HL-60/S4 treated with retinoic acid at 250 ng/mL for 4 days and 3 days (cell line): ENCODE data around the gene ABCC9.

Experiments
- in situ Hi-C: fragments of 300-500 bp; cut with MboI; formaldehyde crosslinking; loops from 2 replicates; pipeline ENCODE4 v1.7.0; 2022; ENCODE audit warnings: low sequenced_read_pairs

The ABCC9 gene

DNA sequence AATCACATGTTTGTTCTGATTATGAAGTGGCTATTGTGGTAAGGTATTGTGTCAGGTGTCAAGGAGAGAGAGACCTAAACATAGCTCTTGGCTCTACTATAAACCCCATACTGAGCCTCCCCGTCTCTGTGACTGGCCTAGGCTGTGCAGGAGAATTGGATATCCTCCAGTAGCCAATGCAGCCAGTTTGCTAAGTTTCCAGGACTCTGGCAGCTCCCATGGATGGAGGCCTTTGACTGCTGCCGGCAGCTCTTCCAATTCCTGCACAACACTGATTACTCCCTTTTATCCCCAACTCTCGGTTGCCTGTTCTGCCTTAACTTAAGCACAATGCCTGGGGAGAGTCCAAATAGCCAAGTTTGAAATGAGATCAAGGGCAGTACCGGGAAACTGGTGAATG is 59.3 kb downstream of the ABCC9 start:
- in situ Hi-C loops: no loop called here

DNA sequence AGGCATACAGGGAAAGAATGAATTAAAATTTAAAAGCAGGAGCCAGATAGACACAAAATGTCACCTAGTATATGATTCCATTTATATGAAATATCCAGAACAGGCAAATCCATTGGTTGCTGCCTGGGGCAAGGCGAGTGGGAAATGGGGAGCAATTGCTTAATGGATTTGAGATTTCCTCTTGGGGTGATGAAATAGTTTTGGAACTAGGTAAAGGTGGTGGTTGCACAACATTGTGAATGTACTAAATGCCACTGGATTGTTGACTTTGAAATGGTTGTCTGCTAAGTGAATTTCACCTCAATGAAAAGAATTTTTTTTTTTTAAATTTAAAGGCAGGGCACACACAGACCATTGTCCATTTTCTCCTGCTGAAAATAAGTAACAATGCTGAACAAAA is 61.9 kb downstream of the ABCC9 start:
- in situ Hi-C loops: no loop called here

DNA sequence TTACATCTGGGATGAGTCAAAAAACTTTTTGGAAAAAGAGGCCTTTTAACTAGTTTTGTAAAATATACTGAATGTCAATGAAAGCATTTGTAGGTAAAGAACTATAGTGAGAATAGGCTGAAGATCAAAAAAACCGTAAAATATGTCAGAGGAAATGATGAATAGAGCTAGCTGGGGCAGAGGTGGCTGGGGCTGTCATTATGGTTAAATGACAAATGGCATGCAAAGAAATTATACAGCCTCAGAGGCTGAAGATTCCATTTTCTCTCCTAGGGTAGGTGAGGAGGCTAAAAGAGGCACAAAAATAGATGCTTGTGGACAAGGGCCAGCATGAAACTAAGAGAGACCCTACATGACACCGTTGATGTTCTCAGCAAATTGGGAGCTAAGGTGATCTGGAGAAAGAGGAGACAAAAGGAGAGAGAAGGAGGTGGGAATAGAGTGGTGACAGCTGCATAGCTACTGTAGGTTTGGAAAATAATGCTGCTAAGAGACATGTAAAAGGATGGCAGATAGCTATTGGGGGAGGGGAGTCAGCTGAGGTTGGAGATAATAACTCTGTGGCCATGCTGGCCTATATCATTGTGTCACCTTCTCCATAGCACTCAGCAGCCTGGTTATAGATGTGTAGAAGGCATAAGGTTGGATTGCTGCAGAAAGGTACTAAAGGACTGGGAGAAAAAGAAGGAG is 63.8 kb downstream of the ABCC9 start:
- in situ Hi-C loops: no loop called here

DNA sequence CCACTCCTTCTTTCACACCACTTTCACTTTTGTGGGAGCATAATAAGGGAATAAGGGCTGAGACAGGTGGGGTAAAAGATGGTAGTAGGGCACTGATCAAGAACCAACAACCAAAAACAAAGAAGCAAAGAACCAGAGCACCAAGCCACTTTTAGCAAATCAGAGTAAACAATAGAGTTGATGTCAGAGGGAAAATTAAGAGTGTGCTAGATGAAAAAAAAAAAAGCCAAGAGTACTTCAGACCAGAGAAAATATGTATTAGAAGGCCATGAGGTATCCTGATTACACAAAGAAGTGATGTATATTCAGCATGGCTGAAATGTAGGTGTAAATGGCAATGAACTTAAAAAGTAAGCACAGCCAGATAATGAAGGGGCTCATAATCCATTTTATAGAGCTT is 75.4 kb downstream of the ABCC9 start:
- in situ Hi-C loops: no loop called here

DNA sequence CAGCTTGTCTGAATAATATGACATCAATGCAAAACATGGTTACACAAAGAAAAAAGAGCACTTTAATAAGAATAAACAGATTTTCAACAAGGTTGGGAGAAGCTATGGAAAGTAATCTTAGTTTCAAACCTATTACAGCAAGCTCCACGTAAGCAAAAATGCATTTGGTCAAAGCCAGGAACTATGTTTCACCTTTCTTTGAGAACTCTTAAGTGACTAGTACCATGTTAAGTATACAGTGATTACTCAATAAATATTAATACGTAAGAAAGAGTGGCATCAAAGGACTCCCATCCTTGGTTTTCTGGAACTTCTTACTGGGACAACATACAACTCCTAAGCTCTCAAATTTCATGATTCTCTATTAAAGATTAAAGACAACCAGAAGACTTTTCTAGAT is 80.7 kb downstream of the ABCC9 start:
- in situ Hi-C loops: no loop called here

DNA sequence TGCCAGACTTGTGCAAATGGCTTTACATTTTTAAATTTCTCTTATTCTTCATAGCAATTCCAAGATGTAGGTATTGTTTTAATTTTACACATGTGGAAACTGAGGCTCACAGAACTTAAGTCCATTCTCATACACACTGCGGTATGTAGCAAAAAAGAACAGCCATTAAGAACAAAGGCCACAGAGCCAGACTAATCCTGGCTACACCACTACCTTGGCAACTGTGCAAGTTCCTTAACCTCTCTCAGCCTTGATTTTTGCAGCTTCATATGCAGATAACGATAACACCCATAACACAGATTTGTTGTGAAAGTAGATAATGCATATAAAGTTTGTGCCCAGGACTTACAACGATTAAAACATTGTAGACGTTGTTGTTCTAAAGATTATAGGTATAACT is 81.1 kb downstream of the ABCC9 start:
- in situ Hi-C loops: no loop called here

GRCh38 chr12:21852251-21852650 is 89.0 kb downstream of the ABCC9 start:
- in situ Hi-C loops: no loop called here

GRCh38 chr12:21851151-21851550 is 90.1 kb downstream of the ABCC9 start:
- in situ Hi-C loops: no loop called here

GRCh38 chr12:21850419-21850818 is 90.8 kb downstream of the ABCC9 start:
- in situ Hi-C loops: no loop called here

DNA sequence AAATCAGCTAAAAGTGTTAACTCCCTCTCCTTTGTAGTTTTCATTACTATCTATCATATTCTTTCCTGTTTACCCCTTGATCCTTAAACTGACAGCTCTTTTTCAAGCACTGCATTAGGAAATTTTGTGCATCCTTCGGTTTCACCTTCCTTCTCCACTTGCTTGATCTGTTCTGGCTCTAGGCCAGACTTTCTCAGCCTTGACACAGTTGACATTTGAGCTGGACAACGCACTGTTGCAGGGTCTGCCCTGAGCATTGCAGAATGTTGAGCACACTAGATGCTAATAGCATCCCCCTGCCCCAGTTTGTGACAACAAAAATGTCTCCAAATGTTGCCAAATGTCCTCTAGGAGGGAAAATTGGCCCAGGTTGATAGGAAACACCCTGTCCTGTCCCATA is 91.3 kb downstream of the ABCC9 start:
- in situ Hi-C loops: no loop called here

DNA sequence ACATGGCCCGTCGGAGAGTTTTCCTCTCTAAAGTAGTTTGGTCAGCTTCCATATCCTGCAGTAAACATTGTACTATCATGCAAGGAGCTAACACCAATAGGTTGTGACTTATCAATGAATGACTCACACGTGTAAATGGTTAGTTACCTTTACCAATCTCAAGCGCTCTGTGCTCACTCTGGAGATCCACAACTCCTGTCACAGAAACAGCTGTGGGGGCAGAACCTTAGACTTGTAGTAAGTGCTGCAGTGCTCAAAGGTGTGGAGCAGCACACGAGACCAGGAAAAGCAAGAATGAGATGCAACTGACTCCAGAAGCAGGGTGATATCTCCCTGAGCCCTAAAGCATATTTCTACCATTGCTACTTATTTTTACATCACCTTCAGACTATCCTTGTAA is 93.0 kb downstream of the ABCC9 start:
- in situ Hi-C loops: no loop called here

- in situ Hi-C loops: no loop called here
Observed at GRCh38 chr12:21843795-21844194, 97.4 kb downstream of the ABCC9 start.

- in situ Hi-C loops: no loop called here
Observed at GRCh38 chr12:21839776-21840175, 101.5 kb downstream of the ABCC9 start.

GRCh38 chr12:21837847-21838246 is 103.4 kb downstream of the ABCC9 start:
- in situ Hi-C loops: no loop called here

DNA sequence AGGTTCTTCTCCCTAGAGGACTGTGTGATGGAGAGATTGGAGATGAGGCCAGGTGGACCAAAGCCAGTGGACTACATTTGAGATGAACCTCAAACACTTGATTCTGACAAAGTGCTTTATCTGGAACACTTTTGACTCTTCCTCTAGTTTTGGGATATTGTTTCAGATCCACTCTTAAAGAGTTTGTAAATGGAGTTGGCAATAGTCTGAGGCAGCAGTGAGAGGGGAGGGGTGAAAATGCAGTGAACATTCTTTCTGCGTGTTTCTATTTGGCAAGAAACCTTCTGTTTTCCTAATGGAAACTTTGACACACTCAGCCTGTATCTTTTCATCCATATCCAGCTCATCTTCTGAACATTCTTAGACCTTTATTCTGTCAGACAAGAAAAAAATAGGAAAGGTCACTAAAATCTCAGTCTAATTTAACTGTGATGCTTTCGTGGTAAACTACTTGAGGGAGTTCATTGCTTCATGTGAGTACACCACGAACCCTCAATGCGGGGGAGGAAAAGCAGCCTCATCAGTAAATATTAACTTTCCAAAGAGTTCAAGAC is 109.4 kb downstream of the ABCC9 start:
- in situ Hi-C loops: no loop called here

GRCh38 chr12:21828779-21829178 is 112.4 kb downstream of the ABCC9 start:
- in situ Hi-C loops: no loop called here

- in situ Hi-C loops: no loop called here
Observed at GRCh38 chr12:21828136-21828775, 113.0 kb downstream of the ABCC9 start.

- in situ Hi-C loops: no loop called here
Observed at GRCh38 chr12:21827083-21827482, 114.1 kb downstream of the ABCC9 start.

DNA sequence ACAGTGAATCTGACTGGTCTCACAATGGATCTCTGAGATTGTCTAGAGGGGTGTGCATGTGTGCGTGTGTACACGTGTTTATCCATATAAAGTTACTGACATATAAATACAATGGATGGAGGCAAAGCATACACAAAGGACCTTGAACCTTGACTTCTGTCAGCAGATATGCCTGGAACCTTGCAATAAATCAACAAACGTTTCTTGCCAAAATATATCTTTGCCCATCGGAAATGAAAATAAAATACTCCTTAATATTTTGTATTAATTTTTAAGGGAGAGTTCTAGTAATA is 114.7 kb downstream of the ABCC9 start:
- in situ Hi-C loops: no loop called here

- in situ Hi-C loops: no loop called here
Observed at GRCh38 chr12:21825886-21826617, 115.2 kb downstream of the ABCC9 start.

GRCh38 chr12:21823581-21823980 is 117.6 kb downstream of the ABCC9 start:
- in situ Hi-C loops: no loop called here

- in situ Hi-C loops: no loop called here
Observed at GRCh38 chr12:21819678-21820077, 121.5 kb downstream of the ABCC9 start.
